GM12874 (cell line): ENCODE data around the gene GALNT12.

Experiments used
- CTCF ChIP-seq: IDR thresholded peaks from 2 replicates; pipeline ENCODE4 v1.5.1; 2011; ENCODE audit warnings: low read depth, mild to moderate bottlenecking, control low read depth, low read length, moderate library complexity; ENCODE audit not compliant: insufficient read depth

The GALNT12 gene

GRCh38 chr9:98886691-98887229, 79.3 kb downstream of the GALNT12 start:
- TF ChIP-seq CTCF: no peak

GRCh38 chr9:98887918-98888510, 80.5 kb downstream of the GALNT12 start:
- TF ChIP-seq CTCF: no peak

GRCh38 chr9:98888801-98889421, 81.4 kb downstream of the GALNT12 start:
- TF ChIP-seq CTCF: no peak

DNA sequence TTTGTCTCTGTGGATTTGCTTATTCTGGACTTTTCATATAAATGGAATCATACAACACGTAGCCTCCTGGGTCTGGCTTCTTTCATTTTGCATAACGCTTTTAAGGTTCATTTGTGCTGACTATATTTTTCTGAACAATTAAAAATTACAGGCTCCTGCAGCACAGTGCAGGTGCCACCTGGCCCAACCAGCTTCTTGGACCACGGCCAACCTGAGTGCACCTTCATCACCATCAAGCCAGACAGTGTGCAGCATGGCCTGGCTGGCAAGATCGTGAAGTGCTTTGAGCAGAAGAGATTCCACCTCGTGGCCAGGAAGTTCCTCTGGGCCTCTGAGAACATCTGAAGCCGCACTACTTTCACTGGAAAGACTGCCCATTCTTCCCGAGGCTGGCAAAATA, 82.8 kb downstream of the GALNT12 start:
- no peak for TF ChIP-seq CTCF

DNA sequence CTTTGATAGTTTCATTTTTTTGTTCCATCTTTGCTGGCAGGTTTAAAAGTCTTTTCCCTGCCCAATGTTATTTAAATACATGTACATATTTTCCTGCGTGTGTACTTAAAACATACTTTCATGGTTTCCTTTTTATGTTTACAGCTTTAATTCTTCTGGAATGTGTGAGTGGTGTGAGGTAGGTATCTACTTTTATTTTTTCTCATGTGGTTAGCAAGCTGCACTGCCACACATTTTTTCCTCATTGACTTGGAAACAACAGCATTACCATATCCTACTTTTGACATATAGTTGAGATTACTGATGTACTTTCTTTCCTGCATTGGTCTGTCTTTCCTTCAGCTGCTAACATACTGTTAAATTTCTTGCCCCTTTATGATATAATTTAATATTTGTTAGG, 84.8 kb downstream of the GALNT12 start:
- TF ChIP-seq CTCF: no peak

- TF ChIP-seq CTCF: no peak
These were observed 85.2 kb downstream of the GALNT12 start for GRCh38 chr9:98892690-98893089.

- TF ChIP-seq CTCF: no peak
These were observed 86.7 kb downstream of the GALNT12 start for GRCh38 chr9:98894171-98894570.
